H1 (cell line): ENCODE measurements around the gene CTSL. TPM values are rescaled to one million over a fixed set of nuclear protein-coding genes. Genes with fewer than 3 reads are reported as not detected.

ENCODE experiments used
- CTCF ChIA-PET: fragments of 300-600 bp; sonication (Branson Sonifier 250); formaldehyde crosslinking; loops from one replicate; lab custom pipeline; 2021; ENCODE audit not compliant: partially characterized antibody; lab: Charles Lee
- POLR2A ChIA-PET: fragments of 300-600 bp; sonication (Branson Sonifier 250); formaldehyde crosslinking; loops from one replicate; lab custom pipeline; 2021; ENCODE audit warnings: inconsistent platforms; ENCODE audit not compliant: partially characterized antibody; lab: Charles Lee
- DNase-seq, 2 experiments: peaks; one replicate each; pipeline versions ENCODE4 v3.0.0 to v3.0.0-alpha.2; 2010 to 2022; ENCODE audit warnings: low spot score in 2 of 2, low read depth in 1 of 2, mixed read lengths in 1 of 2
- FAIRE-seq: peaks from 2 replicates; lab custom pipeline; 2011; peaks lifted over from hg19 to GRCh38; lab: Jason Lieb, UNC
- H2AFZ ChIP-seq: 2 replicates; pipeline ENCODE4 v1.8.1; 2012; ENCODE audit warnings: low read length, inconsistent platforms
- H2AK5ac ChIP-seq: 2 replicates; pipeline ENCODE4 v1.6.1; 2013; ENCODE audit warnings: low read depth, low read length
- H2BK120ac ChIP-seq: replicated peaks from 2 replicates; pipeline ENCODE3; 2013; ENCODE audit warnings: low read depth, low read length, inconsistent platforms
- H2BK12ac ChIP-seq: 2 replicates; pipeline ENCODE4 v1.6.1; 2013; ENCODE audit warnings: low read depth, low read length
- H2BK15ac ChIP-seq: 2 replicates; pipeline ENCODE4 v1.6.1; 2013; ENCODE audit warnings: low read length
- H2BK20ac ChIP-seq: 2 replicates; pipeline ENCODE4 v1.6.1; 2013; ENCODE audit warnings: low read length
- H2BK5ac ChIP-seq: 2 replicates; pipeline ENCODE4 v1.6.1; 2013; ENCODE audit warnings: low read depth, low read length
- H3K14ac ChIP-seq: 2 replicates; pipeline ENCODE4 v1.6.1; 2013; ENCODE audit warnings: inconsistent platforms; ENCODE audit not compliant: insufficient read length
- H3K18ac ChIP-seq: 2 replicates; pipeline ENCODE4 v1.6.1; 2013; ENCODE audit warnings: low read length; ENCODE audit errors: extremely low read depth
- H3K23ac ChIP-seq: 2 replicates; pipeline ENCODE4 v1.6.1; 2013; ENCODE audit warnings: inconsistent platforms; ENCODE audit not compliant: insufficient read length
- H3K23me2 ChIP-seq: 2 replicates; pipeline ENCODE4 v1.6.1; 2013; ENCODE audit warnings: low read depth, low read length
- H3K27ac ChIP-seq: 2 replicates; pipeline ENCODE4 v1.6.1; 2011; ENCODE audit warnings: low read depth, low read length, inconsistent platforms
- H3K27me3 ChIP-seq, 4 experiments: replicated peaks in 1 of 4; 1 replicate in 1 of 4; 2 replicates in 3 of 4; pipeline versions ENCODE4 v1.6.1 to v1.8.1; 2011 to 2013; ENCODE audit warnings: low read length in 3 of 4, mild to moderate bottlenecking in 3 of 4, inconsistent platforms in 2 of 4, mixed read lengths in 2 of 4, moderate library complexity in 1 of 4; ENCODE audit not compliant: control insufficient read depth in 3 of 4, insufficient read depth in 3 of 4; ENCODE audit errors: extremely low read depth in 1 of 4
- H3K36me3 ChIP-seq, 4 experiments: 2 replicates each; pipeline versions ENCODE4 v1.6.1 to v1.8.1; 2011 to 2013; ENCODE audit warnings: mild to moderate bottlenecking in 4 of 4, low read length in 3 of 4, moderate library complexity in 2 of 4, control low read depth in 1 of 4, inconsistent platforms in 1 of 4; ENCODE audit not compliant: insufficient read depth in 4 of 4, control insufficient read depth in 2 of 4
- H3K4ac ChIP-seq: replicated peaks from 2 replicates; pipeline ENCODE3; 2013; ENCODE audit warnings: low read length, low read depth, mixed read lengths, inconsistent platforms; ENCODE audit not compliant: insufficient read length
- H3K4me1 ChIP-seq, 4 experiments: replicated peaks in 1 of 4; 1 replicate in 1 of 4; 2 replicates in 3 of 4; pipeline versions ENCODE4 v1.6.1 to v1.8.1; 2011 to 2013; ENCODE audit warnings: low read length in 3 of 4, inconsistent platforms in 2 of 4, mixed read lengths in 1 of 4; ENCODE audit not compliant: insufficient read depth in 4 of 4, control insufficient read depth in 3 of 4
- H3K4me2 ChIP-seq, 2 experiments: 2 replicates each; pipeline versions ENCODE4 v1.6.1 to v1.8.1; 2011 to 2013; ENCODE audit warnings: low read depth in 2 of 2, low read length in 2 of 2, control low read depth in 1 of 2, inconsistent platforms in 1 of 2, mild to moderate bottlenecking in 1 of 2; ENCODE audit not compliant: insufficient read depth in 1 of 2
- H3K4me3 ChIP-seq, 4 experiments: fragments of 200-600, 300-600 bp in 1 of 4; sonication (generic), shearing (Covaris generic), sonication (Bioruptor Twin) in 1 of 4; 2 replicates each; pipeline versions ENCODE4 v1.5.1 to v1.8.1; 2011 to 2016; ENCODE audit warnings: low read length in 4 of 4, low read depth in 3 of 4, control low read depth in 2 of 4, inconsistent platforms in 2 of 4, mild to moderate bottlenecking in 2 of 4, mixed read lengths in 1 of 4, moderate library complexity in 1 of 4; ENCODE audit not compliant: insufficient read depth in 2 of 4; ENCODE audit errors: extremely low read depth in 1 of 4
- H3K56ac ChIP-seq: replicated peaks from 2 replicates; pipeline ENCODE3; 2013; ENCODE audit warnings: low read depth, mild to moderate bottlenecking, mixed read lengths, low read length, inconsistent platforms; ENCODE audit not compliant: insufficient read length
- H3K79me1 ChIP-seq: 2 replicates; pipeline ENCODE4 v1.6.1; 2013; ENCODE audit warnings: low read depth, low read length, control low read depth
- H3K79me2 ChIP-seq, 2 experiments: 2 replicates each; pipeline versions ENCODE4 v1.6.1 to v1.8.1; 2012 to 2013; ENCODE audit warnings: low read length in 2 of 2, mild to moderate bottlenecking in 2 of 2, inconsistent platforms in 1 of 2; ENCODE audit not compliant: insufficient read depth in 2 of 2, control insufficient read depth in 1 of 2
- H3K9ac ChIP-seq, 4 experiments: replicated peaks in 1 of 4; 1 replicate in 1 of 4; 2 replicates in 3 of 4; pipeline versions ENCODE4 v1.6.1 to v1.8.1; 2011 to 2013; ENCODE audit warnings: low read depth in 3 of 4, low read length in 3 of 4, control low read depth in 2 of 4, mild to moderate bottlenecking in 2 of 4, moderate library complexity in 2 of 4, inconsistent platforms in 1 of 4; ENCODE audit errors: extremely low read depth in 1 of 4
- H3K9me3 ChIP-seq, 2 experiments: 2 replicates each; pipeline versions ENCODE4 v1.6.1 to v1.8.1; 2012 to 2013; ENCODE audit warnings: mild to moderate bottlenecking in 2 of 2, moderate library complexity in 2 of 2, control low read depth in 1 of 2, inconsistent platforms in 1 of 2, low read depth in 1 of 2, low read length in 1 of 2, mixed read lengths in 1 of 2; ENCODE audit not compliant: insufficient read depth in 2 of 2
- H4K20me1 ChIP-seq, 2 experiments: replicated peaks in 1 of 2; 2 replicates each; pipeline versions ENCODE3 to v1.8.1; 2011 to 2013; ENCODE audit warnings: inconsistent platforms in 2 of 2, low read length in 2 of 2, mild to moderate bottlenecking in 1 of 2; ENCODE audit not compliant: insufficient read depth in 2 of 2, control insufficient read depth in 1 of 2
- H4K5ac ChIP-seq: 2 replicates; pipeline ENCODE4 v1.6.1; 2013; ENCODE audit warnings: low read length, low read depth, mixed read lengths, inconsistent platforms; ENCODE audit not compliant: insufficient read length
- H4K8ac ChIP-seq: 2 replicates; pipeline ENCODE4 v1.8.0; 2013; ENCODE audit warnings: mild to moderate bottlenecking, moderate library complexity, low read length, inconsistent platforms; ENCODE audit not compliant: insufficient read depth; ENCODE audit errors: extremely low read depth
- H4K91ac ChIP-seq: replicated peaks from 2 replicates; pipeline ENCODE3; 2013; ENCODE audit warnings: low read length, mixed read lengths, inconsistent platforms; ENCODE audit not compliant: insufficient read length
- ASH2L ChIP-seq: fragments of 200-600, 300-600 bp; sonication (generic); IDR thresholded peaks from one replicate; pipeline ENCODE4 v1.7.1; 2017; ENCODE audit warnings: low read length
- RBBP5 ChIP-seq: IDR thresholded peaks from 2 replicates; pipeline ENCODE4 v1.7.1; 2012; ENCODE audit warnings: low read depth, mild to moderate bottlenecking, inconsistent platforms, low read length, moderate library complexity, borderline replicate concordance
- SP4 ChIP-seq: IDR thresholded peaks from 2 replicates; pipeline ENCODE4 v1.6.1; 2012; ENCODE audit warnings: low read length, inconsistent platforms
- WGBS, 2 experiments: shearing (Covaris generic) in 1 of 2; methylation state at CpG; one replicate each; pipeline versions ENCODE4 v1.1.6 to v1.1.7; 2013 to 2015; ENCODE audit warnings: low lambda C conversion rate in 2 of 2, mixed read lengths in 2 of 2, inconsistent platforms in 1 of 2, low coverage in 1 of 2, missing lambda C conversion rate in 1 of 2; ENCODE audit not compliant: insufficient replicate concordance in 2 of 2, insufficient coverage in 1 of 2, insufficient read length in 1 of 2; ENCODE audit errors: extremely low coverage in 1 of 2, missing lambda C conversion rate in 1 of 2; 5-methylcytosine and 5-hydroxymethylcytosine counted together
- polyA plus RNA-seq, 7 experiments: library from polyadenylated mRNA; depleted of rRNA in 3 of 7; stranded (reverse) in 5 of 7; unstranded in 2 of 7; fragments of >200 nt in 5 of 7; fragments of 200-250 nt in 2 of 7; gene quantifications; 1 replicate in 5 of 7; 2 replicates in 1 of 7; 4 replicates in 1 of 7; pipeline versions ENCODE4 v1.2.1 to v1.2.3, GENCODE V29; 2011 to 2013; ENCODE audit warnings: missing spikeins in 2 of 7, mixed read lengths in 2 of 7
- total RNA-seq: library from RNA; stranded (reverse); fragmentation: NEBNext Ultra II Directional; extraction: Animal tissue kit (Norgen Biotek cat#: 25700); gene quantifications from 2 replicates; pipeline ENCODE4 v1.2.1, GENCODE V29; 2021

Gene CTSL
- total and polyA plus RNA-seq, 2 of the 8 experiments (the other 6 are each of a cell fraction or from before 2014, with no cell fraction given), result 34.2 to 38.2 TPM

- H2AK5ac ChIP-seq, result no peak overlapping the region
- no peak overlapping the region for H3K4me3 ChIP-seq
- no peak overlapping the region for H2BK120ac ChIP-seq
- ChIA-PET CTCF (interaction anchor here (0.6 to 1.4 kb wide), 7 partner anchors 14 to 107 kb away, joined by 3 to 8 read pairs (median 3); partner anchors contain the start of gene CTSL), POLR2A (interaction anchor here (1.3 to 1.4 kb wide), 2 partner anchors 10 to 14 kb away, joined by 4 read pairs; partner anchors contain the start of gene CTSL)
- H4K91ac ChIP-seq, result no peak overlapping the region
- no peak overlapping the region; the same call in 1 of the 2 replicates for H4K8ac ChIP-seq
- no peak overlapping the region for H2BK20ac ChIP-seq
- no peak overlapping the region for H2BK15ac ChIP-seq
- peaks cover 3 to 14% (median 10%) of the 10 kb centered on the region in 4 experiments for H3K36me3 ChIP-seq
- H3K9me3 ChIP-seq, result no peaks in the 10 kb centered on the region
- no peak overlapping the region for H3K23ac ChIP-seq
- H4K5ac ChIP-seq, result no peak overlapping the region
- no peak overlapping the region for H3K4me2 ChIP-seq
- H3K79me1 ChIP-seq, result no peaks in the 10 kb centered on the region
- no peak overlapping the region for H3K27ac ChIP-seq
- no peaks in the 10 kb centered on the region for H3K79me2 ChIP-seq
- DNase-seq (no peak), FAIRE-seq (no peak)
- no peak overlapping the region for H3K56ac ChIP-seq
- no peak overlapping the region for H2BK5ac ChIP-seq
- WGBS, 2 experiments, result 89% methylated on average over 9 of the region's 9 CpGs; no CpG with 5 or more reads in 1 of the 2 experiments
- H3K27me3 ChIP-seq, result no peaks in the 10 kb centered on the region
- H2BK12ac ChIP-seq, result no peak overlapping the region
- TF ChIP-seq ASH2L (no peak), SP4 (no peak), RBBP5 (no peak)
- H3K23me2 ChIP-seq, result peaks cover 6% of the 10 kb centered on the region; the same call in 1 of the 2 replicates
- H3K14ac ChIP-seq, result no peak overlapping the region
- H4K20me1 ChIP-seq, result peaks cover 0 to 5% of the 10 kb centered on the region in 2 experiments
- H3K9ac ChIP-seq, result no peak overlapping the region
- H2AFZ ChIP-seq, result no peak overlapping the region
- no peak overlapping the region for H3K18ac ChIP-seq
- H3K4me1 ChIP-seq, result no peaks in the 10 kb centered on the region; a peak in 2 of 7 replicates
- no peak overlapping the region for H3K4ac ChIP-seq
Observed at GRCh38 chr9:87711857-87712800, 13.8 kb upstream of the CTSL start.
